K562 (cell line): ENCODE data around the gene SLC25A10. TPM values are rescaled to one million over a fixed set of nuclear protein-coding genes. Genes with fewer than 3 reads are reported as not detected.

ENCODE experiments used
- BRCA1 ChIP-seq, 2 experiments: fragments of 450-650 bp in 1 of 2; sonication (generic) in 1 of 2; formaldehyde crosslinking in 1 of 2; IDR thresholded peaks; 2 replicates each; pipeline versions ENCODE4 v1.5.0 to v1.6.1; 2017 to 2020; ENCODE audit warnings: mild to moderate bottlenecking in 1 of 2, missing genetic modification reagents in 1 of 2
- CBFA2T3 ChIP-seq: fragments of 450-650 bp; IDR thresholded peaks from 2 replicates; pipeline ENCODE4 v1.6.1; 2017
- CHD1 ChIP-seq: fragments of 200-600 bp; sonication (generic); IDR thresholded peaks from one replicate; pipeline ENCODE4 v1.6.1; 2012; ENCODE audit warnings: mild to moderate bottlenecking, moderate library complexity, low read length, inconsistent platforms
- DDX20 ChIP-seq: fragments of 450-650 bp; IDR thresholded peaks from 2 replicates; pipeline ENCODE4 v1.6.1; 2016; ENCODE audit warnings: missing genetic modification characterization, low read depth, mild to moderate bottlenecking, missing compliant biosample characterization, moderate library complexity
- ESRRB ChIP-seq: fragments of 250-450 bp; sonication (Bioruptor Pico); IDR thresholded peaks from 2 replicates; pipeline ENCODE4 v1.5.0; 2020; ENCODE audit warnings: mild to moderate bottlenecking, moderate library complexity, borderline replicate concordance
- GTF2E2 ChIP-seq: fragments of 200-800 bp; sonication (Bioruptor generic); IDR thresholded peaks from 2 replicates; pipeline ENCODE4 v1.6.1; 2016; ENCODE audit warnings: missing genetic modification characterization, missing compliant biosample characterization
- HDAC3 ChIP-seq: fragments of 450-650 bp; IDR thresholded peaks from 2 replicates; pipeline ENCODE4 v1.6.1; 2018; ENCODE audit warnings: borderline replicate concordance, mild to moderate bottlenecking, moderate library complexity; ENCODE audit not compliant: partially characterized antibody
- HLTF ChIP-seq: fragments of 450-650 bp; IDR thresholded peaks from 2 replicates; pipeline ENCODE4 v1.6.1; 2016
- NCOA4 ChIP-seq: fragments of 450-650 bp; IDR thresholded peaks from 2 replicates; pipeline ENCODE4 v1.6.1; 2018; ENCODE audit warnings: mild to moderate bottlenecking; ENCODE audit not compliant: partially characterized antibody
- TAF9B ChIP-seq: fragments of 450-650 bp; IDR thresholded peaks from 2 replicates; pipeline ENCODE4 v1.6.1; 2018; ENCODE audit warnings: mild to moderate bottlenecking; ENCODE audit not compliant: partially characterized antibody
- ZC3H8 ChIP-seq: fragments of 450-650 bp; IDR thresholded peaks from 2 replicates; pipeline ENCODE4 v1.6.1; 2017
- ZNF174 ChIP-seq: fragments of 250-450 bp; sonication (Bioruptor Pico); IDR thresholded peaks from 2 replicates; pipeline ENCODE4 v1.4.0; 2020; ENCODE audit warnings: mild to moderate bottlenecking
- ZNF175 ChIP-seq: fragments of 200-800 bp; sonication (Bioruptor generic); IDR thresholded peaks from 2 replicates; pipeline ENCODE4 v1.6.1; 2016; ENCODE audit warnings: low read depth, mild to moderate bottlenecking, missing genetic modification characterization, missing compliant biosample characterization
- polyA plus RNA-seq, 8 experiments: library from polyadenylated mRNA; depleted of rRNA in 4 of 8; stranded (reverse) in 5 of 8; unstranded in 3 of 8; fragments of >200 nt; fragmentation: Nextera tagmentation in 2 of 8; fragmentation: Illumina TruSeq in 1 of 8; extraction: Ambion mirVana in 2 of 8; extraction: Trizol in 1 of 8; gene quantifications; 2 replicates each; pipeline versions ENCODE4 v1.2.1 to v1.2.3, GENCODE V29; 2011 to 2014; ENCODE audit warnings: inconsistent platforms in 1 of 8, missing spikeins in 1 of 8
- total RNA-seq, 7 experiments: library from RNA; depleted of rRNA in 6 of 7; stranded (reverse); fragments of >200 nt in 6 of 7; fragmentation: Illumina TruSeq in 2 of 7; extraction: Trizol in 2 of 7; gene quantifications; 2 replicates each; pipeline versions ENCODE4 v1.2.1 to v1.2.3, GENCODE V29; 2011 to 2021; ENCODE audit warnings: low replicate concordance in 1 of 7
- TF ChIP-seq, protein P1 (sequence below): sonication (generic); formaldehyde crosslinking; IDR thresholded peaks from 2 replicates; pipeline ENCODE4 v1.8.0; 2022; ENCODE audit warnings: mild to moderate bottlenecking, missing genetic modification reagents
- TF ChIP-seq, protein P2 (sequence below): fragments of 450-650 bp; formaldehyde crosslinking; IDR thresholded peaks from 2 replicates; pipeline ENCODE4 v1.4.0; 2020; ENCODE audit warnings: mild to moderate bottlenecking, moderate library complexity
- TF ChIP-seq, protein P3 (sequence below), 3 experiments: fragments of 200-800 bp in 1 of 3; fragments of 250-450 bp in 1 of 3; fragments of 450-650 bp in 1 of 3; sonication (Bioruptor Pico) in 1 of 3; sonication (Bioruptor generic) in 1 of 3; formaldehyde crosslinking in 1 of 3; IDR thresholded peaks; 2 replicates each; pipeline versions ENCODE4 v1.6.1 to v1.8.0; 2016 to 2022; ENCODE audit warnings: mild to moderate bottlenecking in 2 of 3, missing genetic modification characterization in 2 of 3, missing compliant biosample characterization in 1 of 3, moderate library complexity in 1 of 3
- TF ChIP-seq, protein P4 (sequence below): fragments of 250-450 bp; sonication (Bioruptor Pico); IDR thresholded peaks from 2 replicates; pipeline ENCODE4 v1.8.0; 2021; ENCODE audit warnings: moderate library complexity, mild to moderate bottlenecking, inconsistent platforms

Gene SLC25A10
- total and polyA plus RNA-seq, 9 of the 15 experiments (the other 6 are each of a cell fraction or from before 2014, with no cell fraction given): 0.10 to 85.6 (median 34.3) TPM

DNA sequence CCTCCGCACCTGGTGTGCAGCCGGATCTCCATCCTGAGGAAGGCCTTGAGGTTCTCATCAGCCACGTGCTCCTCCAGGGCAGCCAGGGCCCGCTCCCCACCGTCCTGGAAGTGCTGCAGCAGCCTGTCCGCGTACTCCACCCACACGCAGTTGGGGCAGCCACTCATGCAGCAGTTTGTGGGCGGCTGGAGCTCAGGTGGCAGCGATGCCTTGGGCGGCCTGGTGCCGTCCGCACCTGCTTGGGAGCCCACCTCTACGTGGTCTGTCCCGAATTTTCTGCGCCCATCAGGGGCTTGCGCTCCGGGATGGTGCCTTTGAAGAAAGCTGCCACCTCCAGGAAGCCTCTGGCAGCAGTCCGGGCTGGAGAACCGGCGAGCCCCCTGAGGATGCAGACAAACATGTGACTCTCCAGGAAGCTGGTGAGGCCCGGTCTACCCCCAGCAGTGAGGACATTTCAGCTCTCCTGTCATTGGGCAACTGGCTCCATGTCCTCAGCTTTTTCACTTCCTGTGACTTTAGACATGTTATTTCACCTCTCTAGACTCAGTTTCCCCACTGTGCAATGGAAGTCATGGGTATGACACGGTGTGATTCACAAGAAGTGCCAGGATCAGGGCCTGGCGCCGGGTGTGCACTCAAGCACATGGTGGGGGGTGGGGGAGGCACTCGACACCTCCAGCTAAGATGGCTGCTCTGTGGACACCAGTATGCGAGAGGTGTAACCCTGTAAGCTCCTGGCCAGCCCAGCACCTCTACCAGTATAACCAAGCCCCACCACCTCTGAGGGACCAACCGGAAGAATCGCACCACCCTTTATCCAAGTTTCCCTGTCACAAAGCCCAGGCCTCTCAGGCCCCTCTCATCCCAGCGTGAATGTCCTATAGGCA is 46.6 kb upstream of the SLC25A10 start (continued):
- TF ChIP-seq, protein P1, sequence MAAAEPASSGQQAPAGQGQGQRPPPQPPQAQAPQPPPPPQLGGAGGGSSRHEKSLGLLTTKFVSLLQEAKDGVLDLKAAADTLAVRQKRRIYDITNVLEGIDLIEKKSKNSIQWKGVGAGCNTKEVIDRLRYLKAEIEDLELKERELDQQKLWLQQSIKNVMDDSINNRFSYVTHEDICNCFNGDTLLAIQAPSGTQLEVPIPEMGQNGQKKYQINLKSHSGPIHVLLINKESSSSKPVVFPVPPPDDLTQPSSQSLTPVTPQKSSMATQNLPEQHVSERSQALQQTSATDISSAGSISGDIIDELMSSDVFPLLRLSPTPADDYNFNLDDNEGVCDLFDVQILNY (CRISPR knock-in tag): no peak
- no peak for TF ChIP-seq BRCA1 (IDR thresholded peaks at IDR 0.05)
- TF ChIP-seq BRCA1 (CRISPR knock-in tag; IDR thresholded peaks at IDR 0.05): no peak; the same call in 1 of the 2 replicates
- TF ChIP-seq, protein P2, sequence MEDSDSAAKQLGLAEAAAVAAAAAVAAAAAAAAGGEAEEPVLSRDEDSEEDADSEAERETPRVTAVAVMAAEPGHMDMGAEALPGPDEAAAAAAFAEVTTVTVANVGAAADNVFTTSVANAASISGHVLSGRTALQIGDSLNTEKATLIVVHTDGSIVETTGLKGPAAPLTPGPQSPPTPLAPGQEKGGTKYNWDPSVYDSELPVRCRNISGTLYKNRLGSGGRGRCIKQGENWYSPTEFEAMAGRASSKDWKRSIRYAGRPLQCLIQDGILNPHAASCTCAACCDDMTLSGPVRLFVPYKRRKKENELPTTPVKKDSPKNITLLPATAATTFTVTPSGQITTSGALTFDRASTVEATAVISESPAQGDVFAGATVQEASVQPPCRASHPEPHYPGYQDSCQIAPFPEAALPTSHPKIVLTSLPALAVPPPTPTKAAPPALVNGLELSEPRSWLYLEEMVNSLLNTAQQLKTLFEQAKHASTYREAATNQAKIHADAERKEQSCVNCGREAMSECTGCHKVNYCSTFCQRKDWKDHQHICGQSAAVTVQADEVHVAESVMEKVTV (CRISPR knock-in tag): no peak
- TF ChIP-seq ZNF174 (CRISPR knock-in tag): no peak
- TF ChIP-seq DDX20: no peak
- peak; percentile 79; the same call in 1 of the 2 replicates for TF ChIP-seq ESRRB
- no peak for TF ChIP-seq CBFA2T3
- no peak for TF ChIP-seq NCOA4
- no peak for TF ChIP-seq CHD1
- TF ChIP-seq GTF2E2: no peak
- TF ChIP-seq, protein P3, sequence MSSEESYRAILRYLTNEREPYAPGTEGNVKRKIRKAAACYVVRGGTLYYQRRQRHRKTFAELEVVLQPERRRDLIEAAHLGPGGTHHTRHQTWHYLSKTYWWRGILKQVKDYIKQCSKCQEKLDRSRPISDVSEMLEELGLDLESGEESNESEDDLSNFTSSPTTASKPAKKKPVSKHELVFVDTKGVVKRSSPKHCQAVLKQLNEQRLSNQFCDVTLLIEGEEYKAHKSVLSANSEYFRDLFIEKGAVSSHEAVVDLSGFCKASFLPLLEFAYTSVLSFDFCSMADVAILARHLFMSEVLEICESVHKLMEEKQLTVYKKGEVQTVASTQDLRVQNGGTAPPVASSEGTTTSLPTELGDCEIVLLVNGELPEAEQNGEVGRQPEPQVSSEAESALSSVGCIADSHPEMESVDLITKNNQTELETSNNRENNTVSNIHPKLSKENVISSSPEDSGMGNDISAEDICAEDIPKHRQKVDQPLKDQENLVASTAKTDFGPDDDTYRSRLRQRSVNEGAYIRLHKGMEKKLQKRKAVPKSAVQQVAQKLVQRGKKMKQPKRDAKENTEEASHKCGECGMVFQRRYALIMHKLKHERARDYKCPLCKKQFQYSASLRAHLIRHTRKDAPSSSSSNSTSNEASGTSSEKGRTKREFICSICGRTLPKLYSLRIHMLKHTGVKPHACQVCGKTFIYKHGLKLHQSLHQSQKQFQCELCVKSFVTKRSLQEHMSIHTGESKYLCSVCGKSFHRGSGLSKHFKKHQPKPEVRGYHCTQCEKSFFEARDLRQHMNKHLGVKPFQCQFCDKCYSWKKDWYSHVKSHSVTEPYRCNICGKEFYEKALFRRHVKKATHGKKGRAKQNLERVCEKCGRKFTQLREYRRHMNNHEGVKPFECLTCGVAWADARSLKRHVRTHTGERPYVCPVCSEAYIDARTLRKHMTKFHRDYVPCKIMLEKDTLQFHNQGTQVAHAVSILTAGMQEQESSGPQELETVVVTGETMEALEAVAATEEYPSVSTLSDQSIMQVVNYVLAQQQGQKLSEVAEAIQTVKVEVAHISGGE (CRISPR knock-in tag; IDR thresholded peaks at IDR 0.05): no peak; a peak in 1 of 6 replicates
- TF ChIP-seq HDAC3: no peak
- TF ChIP-seq, protein P4, sequence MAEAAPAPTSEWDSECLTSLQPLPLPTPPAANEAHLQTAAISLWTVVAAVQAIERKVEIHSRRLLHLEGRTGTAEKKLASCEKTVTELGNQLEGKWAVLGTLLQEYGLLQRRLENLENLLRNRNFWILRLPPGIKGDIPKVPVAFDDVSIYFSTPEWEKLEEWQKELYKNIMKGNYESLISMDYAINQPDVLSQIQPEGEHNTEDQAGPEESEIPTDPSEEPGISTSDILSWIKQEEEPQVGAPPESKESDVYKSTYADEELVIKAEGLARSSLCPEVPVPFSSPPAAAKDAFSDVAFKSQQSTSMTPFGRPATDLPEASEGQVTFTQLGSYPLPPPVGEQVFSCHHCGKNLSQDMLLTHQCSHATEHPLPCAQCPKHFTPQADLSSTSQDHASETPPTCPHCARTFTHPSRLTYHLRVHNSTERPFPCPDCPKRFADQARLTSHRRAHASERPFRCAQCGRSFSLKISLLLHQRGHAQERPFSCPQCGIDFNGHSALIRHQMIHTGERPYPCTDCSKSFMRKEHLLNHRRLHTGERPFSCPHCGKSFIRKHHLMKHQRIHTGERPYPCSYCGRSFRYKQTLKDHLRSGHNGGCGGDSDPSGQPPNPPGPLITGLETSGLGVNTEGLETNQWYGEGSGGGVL (CRISPR knock-in tag): peak; percentile 64
- no peak for TF ChIP-seq ZC3H8
- peak; percentile 94 for TF ChIP-seq ZNF175 (CRISPR knock-in tag)
- no peak for TF ChIP-seq HLTF
- TF ChIP-seq TAF9B: peak; percentile 33
